GM12892 (cell line): ENCODE results near the gene SIRT7.
A peak's percentile ranks its signal among the peaks of the same experiment; 100 is the strongest.

Source experiments
- POLR2A ChIP-seq: IDR thresholded peaks from 2 replicates; pipeline ENCODE4 v1.6.1; 2011; ENCODE audit warnings: low read depth, low read length, control low read depth
- POLR2AphosphoS5 ChIP-seq: IDR thresholded peaks from 2 replicates; pipeline ENCODE4 v1.6.1; 2011; ENCODE audit warnings: low read depth, low read length, control low read depth

GRCh38 chr17:81917565-81918332 lies at the start of gene SIRT7:
- TF ChIP-seq POLR2A, result peak; percentile 89
- peak; percentile 80 for TF ChIP-seq POLR2AphosphoS5
